SK-N-SH (cell line): Measurements from ENCODE around the gene FAHD2A. TPM values are rescaled to one million over a fixed set of nuclear protein-coding genes. Genes with fewer than 3 reads are reported as not detected.

Experiments used
- CTCF ChIA-PET: fragments of 300-600, 350-600 bp; formaldehyde crosslinking; extraction: SDS; loops from one replicate; lab custom pipeline; 2021; lab: Yijun Ruan, JAX
- POLR2A ChIA-PET: fragments of 350-600 bp; sonication (Branson Sonifier 250); formaldehyde crosslinking; extraction: SDS; loops from one replicate; lab custom pipeline; 2020; ENCODE audit warnings: antibody characterized with exemption, inconsistent platforms; lab: Yijun Ruan, JAX
- DNase-seq: peaks from one replicate; pipeline ENCODE4 v3.0.0; 2012
- H2AFZ ChIP-seq: fragments of 200-600 bp; sonication (generic); 2 replicates; pipeline ENCODE4 v1.8.1; 2016; ENCODE audit warnings: antibody characterized with exemption, mild to moderate bottlenecking, low read depth
- H3F3A ChIP-seq: fragments of 200-600 bp; sonication (generic); replicated peaks from 2 replicates; pipeline ENCODE3; 2016; ENCODE audit warnings: antibody characterized with exemption, mild to moderate bottlenecking; ENCODE audit not compliant: insufficient read depth
- H3K27ac ChIP-seq, 2 experiments: fragments of 200-500 bp in 1 of 2; fragments of 200-600 bp in 1 of 2; sonication (Bioruptor generic) in 1 of 2; sonication (generic), shearing (Covaris generic) in 1 of 2; 2 replicates each; pipeline versions ENCODE4 v1.5.1 to v1.6.1; 2014 to 2016; ENCODE audit warnings: low read depth in 2 of 2, inconsistent platforms in 1 of 2, low read length in 1 of 2, mild to moderate bottlenecking in 1 of 2, mixed read lengths in 1 of 2
- H3K27me3 ChIP-seq: fragments of 200-600 bp; sonication (generic), shearing (Covaris generic); 2 replicates; pipeline ENCODE4 v1.6.1; 2016; ENCODE audit warnings: mixed run types; ENCODE audit not compliant: insufficient read depth
- H3K36me3 ChIP-seq, 2 experiments: fragments of 200-500 bp in 1 of 2; fragments of 200-600 bp in 1 of 2; sonication (Bioruptor generic) in 1 of 2; sonication (generic) in 1 of 2; replicated peaks in 1 of 2; 2 replicates each; pipeline versions ENCODE3 to v1.5.1; 2014 to 2016; ENCODE audit warnings: low read length in 1 of 2, mild to moderate bottlenecking in 1 of 2; ENCODE audit not compliant: insufficient read depth in 2 of 2, control insufficient read depth in 1 of 2
- H3K4me1 ChIP-seq, 2 experiments: fragments of 200-500 bp in 1 of 2; fragments of 200-600 bp in 1 of 2; sonication (Bioruptor generic) in 1 of 2; sonication (generic), shearing (Covaris generic) in 1 of 2; 2 replicates each; pipeline versions ENCODE4 v1.5.1 to v1.6.1; 2014 to 2016; ENCODE audit warnings: low read depth in 1 of 2, low read length in 1 of 2, mixed run types in 1 of 2; ENCODE audit not compliant: insufficient read depth in 2 of 2, control insufficient read depth in 1 of 2
- H3K4me2 ChIP-seq: fragments of 200-600 bp; sonication (generic), shearing (Covaris generic); 2 replicates; pipeline ENCODE4 v1.6.1; 2017; ENCODE audit warnings: mixed run types
- H3K4me3 ChIP-seq, 2 experiments: fragments of 200-500 bp in 1 of 2; fragments of 200-600 bp in 1 of 2; sonication (Bioruptor generic) in 1 of 2; sonication (generic), shearing (Covaris generic) in 1 of 2; 2 replicates each; pipeline versions ENCODE4 v1.5.1 to v1.8.1; 2014 to 2016; ENCODE audit warnings: low read depth in 2 of 2, inconsistent platforms in 1 of 2, low read length in 1 of 2, mild to moderate bottlenecking in 1 of 2, mixed read lengths in 1 of 2, moderate library complexity in 1 of 2
- H3K79me2 ChIP-seq: fragments of 200-600 bp; sonication (generic); 2 replicates; pipeline ENCODE4 v1.8.1; 2017; ENCODE audit warnings: mild to moderate bottlenecking; ENCODE audit not compliant: insufficient read depth
- H3K9ac ChIP-seq: fragments of 200-600 bp; sonication (generic); 2 replicates; pipeline ENCODE4 v1.6.1; 2017; ENCODE audit warnings: mixed run types
- H3K9me2 ChIP-seq: fragments of 200-600 bp; sonication (generic); 2 replicates; pipeline ENCODE4 v1.6.1; 2017; ENCODE audit warnings: mixed run types
- H3K9me3 ChIP-seq: fragments of 200-600 bp; sonication (generic); 2 replicates; pipeline ENCODE4 v1.6.1; 2017; ENCODE audit warnings: mixed run types, mild to moderate bottlenecking, moderate library complexity
- H4K20me1 ChIP-seq: fragments of 200-600 bp; sonication (generic); 2 replicates; pipeline ENCODE4 v1.6.1; 2017; ENCODE audit warnings: mild to moderate bottlenecking, mixed run types; ENCODE audit not compliant: insufficient read depth
- CHD2 ChIP-seq: fragments of 150-350 bp; IDR thresholded peaks from 2 replicates; pipeline ENCODE4 v1.6.1; 2018; ENCODE audit warnings: low read length; ENCODE audit not compliant: partially characterized antibody
- CTCF ChIP-seq: fragments of 200-600 bp; sonication (generic); IDR thresholded peaks from 2 replicates; pipeline ENCODE4 v1.6.1; 2017; ENCODE audit warnings: antibody characterized with exemption, mild to moderate bottlenecking, moderate library complexity
- EZH2phosphoT487 ChIP-seq: fragments of 200-600 bp; sonication (generic); IDR thresholded peaks from 2 replicates; pipeline ENCODE4 v1.6.1; 2017; ENCODE audit warnings: low read depth, mixed run types, mild to moderate bottlenecking, antibody characterized with exemption, moderate library complexity, borderline replicate concordance
- FOXJ3 ChIP-seq: sonication (generic); formaldehyde crosslinking; IDR thresholded peaks from 2 replicates; pipeline ENCODE4 v1.5.1; 2020; ENCODE audit warnings: mild to moderate bottlenecking, missing genetic modification reagents
- GABPA ChIP-seq: IDR thresholded peaks from 2 replicates; pipeline ENCODE4 v1.4.0; 2012; ENCODE audit warnings: low read depth, mild to moderate bottlenecking
- MXI1 ChIP-seq: IDR thresholded peaks from 2 replicates; pipeline ENCODE4 v1.6.1; 2012; ENCODE audit warnings: mild to moderate bottlenecking, low read depth, low read length, improper control_type of control experiment
- REST ChIP-seq: IDR thresholded peaks from 2 replicates; pipeline ENCODE4 v1.6.1; 2012; ENCODE audit warnings: mild to moderate bottlenecking, low read depth, low read length, moderate library complexity
- RFX5 ChIP-seq: IDR thresholded peaks from 2 replicates; pipeline ENCODE4 v1.6.1; 2012; ENCODE audit warnings: mild to moderate bottlenecking, improper control_type of control experiment, low read length
- SIN3A ChIP-seq: IDR thresholded peaks from 2 replicates; pipeline ENCODE4 v1.6.1; 2012; ENCODE audit warnings: low read depth, mild to moderate bottlenecking, low read length, moderate library complexity, borderline replicate concordance
- SMC3 ChIP-seq: IDR thresholded peaks from 2 replicates; pipeline ENCODE4 v1.6.1; 2012; ENCODE audit warnings: low read depth, low read length, improper control_type of control experiment
- TAF1 ChIP-seq: IDR thresholded peaks from 2 replicates; pipeline ENCODE4 v1.6.1; 2012; ENCODE audit warnings: low read depth, mild to moderate bottlenecking, low read length, moderate library complexity, borderline replicate concordance
- USF1 ChIP-seq: IDR thresholded peaks from 2 replicates; pipeline ENCODE4 v1.4.0; 2012; ENCODE audit warnings: low read depth, borderline replicate concordance
- WGBS: methylation state at CpG from one replicate; pipeline ENCODE4 v1.1.6; 2017; ENCODE audit warnings: low lambda C conversion rate; 5-methylcytosine and 5-hydroxymethylcytosine counted together
- polyA plus RNA-seq, 3 experiments: library from polyadenylated mRNA; depleted of rRNA; stranded (reverse); fragments of >200 nt; gene quantifications; 2 replicates each; pipeline ENCODE4 v1.2.3, GENCODE V29; 2012

FAHD2A gene
- polyA plus RNA-seq, 1 of the 3 experiments (the other 2 are of a cell fraction) = 40.5 TPM

- ChIA-PET CTCF (interaction anchor here (0.8 to 3.1 kb wide), 3 partner anchors 9 to 33 kb away, joined by 3 to 19 read pairs (median 3); no protein-coding TSS in a partner anchor), POLR2A (no interaction called here)
- Histone ChIP-seq H3K9me3 (no peaks in the 10 kb centered on the region), H3K9ac (no peak overlapping the region), H3K4me1 (no peaks in the 10 kb centered on the region), H3K4me3 (no peak overlapping the region), H3K27me3 (peaks cover 15% of the 10 kb centered on the region; the same call in 1 of the 2 replicates), H3K4me2 (no peak overlapping the region), H3K36me3 (no peaks in the 10 kb centered on the region), H3K9me2 (no peaks in the 10 kb centered on the region), H4K20me1 (no peaks in the 10 kb centered on the region), H3K79me2 (no peaks in the 10 kb centered on the region), H3F3A (no peaks in the 10 kb centered on the region), H2AFZ (no peak overlapping the region), H3K27ac (no peak overlapping the region)
- no peak for DNase-seq
- 24% methylated on average over 8 of the region's 8 CpGs for WGBS
- TF ChIP-seq CTCF (peak; percentile 42), FOXJ3 (no peak)
Observed at GRCh38 chr2:95379371-95379831, 23.1 kb upstream of the FAHD2A start.

DNA sequence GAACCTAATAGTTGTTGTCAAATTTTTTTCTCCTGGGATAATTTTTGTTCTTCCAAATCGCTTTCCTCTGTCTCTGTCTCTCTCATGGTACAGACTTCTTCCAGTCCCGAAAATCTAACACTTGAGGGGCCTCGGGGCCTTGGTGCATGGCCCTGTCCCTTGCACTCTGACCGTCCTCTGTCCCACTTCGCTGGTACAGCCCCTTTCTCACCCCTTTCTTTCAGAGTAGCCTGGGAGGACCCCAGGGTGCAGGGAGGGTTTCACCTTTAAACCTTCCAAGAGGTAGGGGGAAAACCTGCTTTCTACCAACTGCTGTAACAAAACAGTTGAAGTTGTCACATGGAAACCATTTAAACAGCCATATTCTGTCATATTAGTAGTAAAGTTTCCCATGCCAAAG is 22.2 kb upstream of the FAHD2A start:
- no peak overlapping the region for H3K9ac ChIP-seq
- TF ChIP-seq TAF1 (no peak), USF1 (no peak), SIN3A (no peak), CHD2 (no peak), EZH2phosphoT487 (no peak), GABPA (no peak), CTCF (no peak), SMC3 (no peak), RFX5 (no peak), REST (no peak), MXI1 (no peak)
- TF ChIP-seq, all 33 proteins: peak for 0
- no peak overlapping the region for H3K4me2 ChIP-seq
- no peak overlapping the region for H3K27ac ChIP-seq
- peaks cover 12% of the 10 kb centered on the region; the same call in 1 of the 2 replicates for H3K27me3 ChIP-seq
- H2AFZ ChIP-seq = no peak overlapping the region
- H3K4me3 ChIP-seq = no peak overlapping the region
- H3K4me1 ChIP-seq = no peaks in the 10 kb centered on the region
- no peaks in the 10 kb centered on the region for H3K79me2 ChIP-seq
- no peaks in the 10 kb centered on the region for H3K9me2 ChIP-seq
- H3K36me3 ChIP-seq = no peaks in the 10 kb centered on the region
- POLR2A ChIA-PET = no interaction called here
- no peaks in the 10 kb centered on the region for H3F3A ChIP-seq
- WGBS = 23% methylated on average over 5 of the region's 5 CpGs
- no peak for DNase-seq
- no peaks in the 10 kb centered on the region for H4K20me1 ChIP-seq
- CTCF ChIA-PET = interaction anchor here (0.8 to 3.1 kb wide), 4 partner anchors 9 to 34 kb away, joined by 3 to 19 read pairs (median 4); no protein-coding TSS in a partner anchor
- H3K9me3 ChIP-seq = no peaks in the 10 kb centered on the region
